ENCODE data around the gene ACAA2.

The ACAA2 gene

DNA sequence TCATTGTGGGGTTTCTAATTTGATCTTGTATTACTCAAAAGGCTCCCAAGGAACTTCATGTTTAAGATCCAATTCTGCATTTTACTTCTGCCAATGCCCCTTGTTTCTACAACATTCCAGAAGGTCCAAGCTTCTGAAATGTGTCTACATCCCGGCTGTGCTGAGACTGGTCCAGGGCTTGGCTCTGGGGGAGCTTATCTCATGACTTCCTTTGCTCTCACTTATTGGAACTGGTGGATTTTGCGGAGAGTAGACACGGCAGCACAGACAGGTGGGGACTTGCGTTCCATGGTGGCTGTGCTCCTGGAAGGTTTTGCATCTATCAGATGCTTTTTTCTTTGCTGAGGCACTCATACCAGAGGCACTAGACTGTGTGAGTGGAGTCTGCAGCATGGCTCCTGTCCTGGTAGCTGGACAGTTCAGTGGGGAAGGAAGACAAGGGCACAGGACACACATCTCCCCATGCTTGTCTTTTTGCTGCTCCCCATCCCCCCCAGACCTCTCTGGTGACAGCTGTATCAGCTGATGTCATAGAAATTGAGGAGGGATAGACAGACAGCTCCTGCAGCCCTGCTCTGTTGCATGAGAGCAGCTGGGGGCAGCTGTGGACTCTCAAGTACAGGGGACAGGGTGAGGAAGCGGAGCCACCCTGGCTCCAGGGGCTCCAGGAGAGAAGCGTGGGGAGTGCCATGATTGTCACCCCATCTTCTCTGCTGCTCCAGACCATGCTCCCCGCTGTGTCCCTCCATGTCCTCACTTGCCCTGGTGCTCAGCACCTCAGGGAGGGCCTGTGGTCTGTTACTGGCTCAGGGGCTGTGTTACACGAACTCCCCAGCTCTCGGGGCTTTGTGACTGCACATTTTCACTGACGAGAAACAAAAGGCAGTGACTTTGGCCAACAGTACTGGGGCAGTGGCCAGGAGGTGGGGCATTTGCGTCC lies 46.0 kb downstream of the ACAA2 start:
- H3K4me3 ChIP-seq, result no peak overlapping the region
- no peaks in the 10 kb centered on the region for H3K36me3 ChIP-seq
- no peaks in the 10 kb centered on the region for H3K9me3 ChIP-seq
- H3K4me1 ChIP-seq, result no peaks in the 10 kb centered on the region
- H3K27me3 ChIP-seq, result no peaks in the 10 kb centered on the region
- no peak for DNase-seq
- TF ChIP-seq, protein P1, sequence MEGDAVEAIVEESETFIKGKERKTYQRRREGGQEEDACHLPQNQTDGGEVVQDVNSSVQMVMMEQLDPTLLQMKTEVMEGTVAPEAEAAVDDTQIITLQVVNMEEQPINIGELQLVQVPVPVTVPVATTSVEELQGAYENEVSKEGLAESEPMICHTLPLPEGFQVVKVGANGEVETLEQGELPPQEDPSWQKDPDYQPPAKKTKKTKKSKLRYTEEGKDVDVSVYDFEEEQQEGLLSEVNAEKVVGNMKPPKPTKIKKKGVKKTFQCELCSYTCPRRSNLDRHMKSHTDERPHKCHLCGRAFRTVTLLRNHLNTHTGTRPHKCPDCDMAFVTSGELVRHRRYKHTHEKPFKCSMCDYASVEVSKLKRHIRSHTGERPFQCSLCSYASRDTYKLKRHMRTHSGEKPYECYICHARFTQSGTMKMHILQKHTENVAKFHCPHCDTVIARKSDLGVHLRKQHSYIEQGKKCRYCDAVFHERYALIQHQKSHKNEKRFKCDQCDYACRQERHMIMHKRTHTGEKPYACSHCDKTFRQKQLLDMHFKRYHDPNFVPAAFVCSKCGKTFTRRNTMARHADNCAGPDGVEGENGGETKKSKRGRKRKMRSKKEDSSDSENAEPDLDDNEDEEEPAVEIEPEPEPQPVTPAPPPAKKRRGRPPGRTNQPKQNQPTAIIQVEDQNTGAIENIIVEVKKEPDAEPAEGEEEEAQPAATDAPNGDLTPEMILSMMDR (IDR thresholded peaks at IDR 0.05), result no peak
- H3K27ac ChIP-seq, result no peak overlapping the region
- intact Hi-C loops (cut with DNase I; ENCODE audit: low total_unique reads), result no loop called here

- no peak overlapping the region for H3K27ac ChIP-seq
- no peak overlapping the region for H3K4me3 ChIP-seq
- no peaks in the 10 kb centered on the region for H3K27me3 ChIP-seq
- no peaks in the 10 kb centered on the region for H3K9me3 ChIP-seq
- intact Hi-C loops (cut with DNase I; ENCODE audit: low total_unique reads), result no loop called here
- TF ChIP-seq, protein P1 (IDR thresholded peaks at IDR 0.05), result no peak
- no peaks in the 10 kb centered on the region for H3K4me1 ChIP-seq
- DNase-seq, result no peak
- no peaks in the 10 kb centered on the region for H3K36me3 ChIP-seq
Observed at GRCh38 chr18:49766646-49767045, 46.7 kb downstream of the ACAA2 start.

DNA sequence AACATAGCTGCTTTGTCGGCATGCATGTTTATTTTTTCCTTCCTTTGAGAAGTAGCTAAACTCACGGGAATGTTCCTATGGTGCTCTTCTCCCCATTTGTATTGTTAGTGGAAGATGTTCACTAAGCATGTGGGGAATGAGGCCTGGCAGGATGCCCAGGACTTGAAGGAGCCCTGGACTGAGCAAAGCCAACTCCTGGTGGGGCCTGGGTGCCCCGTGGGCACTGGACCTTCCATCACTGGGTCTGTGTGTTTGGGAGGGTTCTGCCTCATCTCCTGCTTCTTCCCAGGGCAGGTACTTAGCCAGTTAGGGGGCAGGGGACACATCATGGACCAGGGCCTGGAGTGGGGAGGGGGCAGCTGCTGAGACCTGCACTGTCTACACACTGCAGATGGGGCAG lies 49.3 kb downstream of the ACAA2 start:
- H3K27ac ChIP-seq, result no peak overlapping the region
- TF ChIP-seq, protein P1 (IDR thresholded peaks at IDR 0.05), result no peak
- peaks cover 0 to 4% of the 10 kb centered on the region in 2 donors for H3K27me3 ChIP-seq
- no peaks in the 10 kb centered on the region for H3K36me3 ChIP-seq
- no peak overlapping the region for H3K4me3 ChIP-seq
- H3K9me3 ChIP-seq, result no peaks in the 10 kb centered on the region
- intact Hi-C loops (cut with DNase I; ENCODE audit: low total_unique reads), result no loop called here
- H3K4me1 ChIP-seq, result no peaks in the 10 kb centered on the region
- DNase-seq, result peak in 1 of 2 donors; percentile 65

DNA sequence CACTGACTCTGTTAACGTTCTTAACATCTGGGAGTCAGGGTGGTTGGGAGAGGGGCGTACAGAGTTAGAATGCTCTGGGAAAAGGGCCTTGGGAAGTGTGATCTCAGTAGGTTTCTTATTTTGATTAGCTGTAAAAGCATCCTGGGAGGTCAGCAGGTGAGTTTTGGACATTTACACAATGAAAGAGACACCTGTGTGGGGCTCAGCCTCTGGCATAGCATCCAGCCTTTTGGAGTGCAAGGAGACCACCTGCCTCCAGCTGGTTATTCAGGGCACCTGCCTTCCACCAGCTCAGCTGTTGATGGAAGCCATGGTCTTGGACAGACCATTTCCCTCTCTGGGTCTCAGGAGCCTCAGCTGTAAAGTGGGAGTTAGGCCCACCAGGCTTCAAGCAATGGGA lies 49.7 kb downstream of the ACAA2 start:
- intact Hi-C loops (cut with DNase I; ENCODE audit: low total_unique reads), result no loop called here
- no peaks in the 10 kb centered on the region for H3K9me3 ChIP-seq
- H3K27me3 ChIP-seq, result peaks cover 0 to 4% of the 10 kb centered on the region in 2 donors
- DNase-seq, result no peak
- H3K27ac ChIP-seq, result no peak overlapping the region
- H3K36me3 ChIP-seq, result no peaks in the 10 kb centered on the region
- no peaks in the 10 kb centered on the region for H3K4me1 ChIP-seq
- TF ChIP-seq, protein P1 (IDR thresholded peaks at IDR 0.05), result no peak
- H3K4me3 ChIP-seq, result no peak overlapping the region

GRCh38 chr18:49762191-49763077 lies 50.9 kb downstream of the ACAA2 start:
- Histone ChIP-seq H3K9me3 (no peaks in the 10 kb centered on the region), H3K36me3 (no peaks in the 10 kb centered on the region), H3K27ac (no peak overlapping the region), H3K27me3 (peaks cover 0 to 4% of the 10 kb centered on the region in 2 donors), H3K4me3 (no peak overlapping the region), H3K4me1 (no peaks in the 10 kb centered on the region)
- TF ChIP-seq, protein P1 (IDR thresholded peaks at IDR 0.05), result no peak
- intact Hi-C loops (cut with DNase I; ENCODE audit: low total_unique reads), result no loop called here
- peak in 1 of 2 donors; percentile 51 for DNase-seq

Measured in tibial artery (tissue), 4 donors.